K562 (cell line): ENCODE data around the gene TMEM19. TPM values are rescaled to one million over a fixed set of nuclear protein-coding genes. Genes with fewer than 3 reads are reported as not detected.

Experiments used
- ATAC-seq: fragments of 200-7000 bp; cut with Tn5 transposase; 3 replicates; pipeline ENCODE4 v1.9.1; 2020; ENCODE audit warnings: moderate library complexity
- BruUV-seq: library from RNA; stranded (reverse); fragments of 400-500 nt; replicated peaks from 2 replicates; lab custom pipeline; 2021; lab: Mats Ljungman, UMichigan
- CTCF ChIA-PET: fragments of 300-600 bp; formaldehyde crosslinking; extraction: SDS; loops from one replicate; lab custom pipeline; 2021; ENCODE audit warnings: low intra/inter-chr PET ratio; lab: Yijun Ruan, JAX
- POLR2A ChIA-PET: fragments of 300-600, 350-650 bp; sonication (Branson Sonifier 250); formaldehyde crosslinking; extraction: SDS; loops from one replicate; lab custom pipeline; 2021; ENCODE audit warnings: antibody characterized with exemption, inconsistent platforms; lab: Yijun Ruan, JAX
- DNase-seq, 4 experiments: peaks; one replicate each; pipeline versions ENCODE4 v3.0.0 to v3.0.0-alpha.2; 2011 to 2018; ENCODE audit warnings: low spot score in 3 of 4, mixed read lengths in 3 of 4; ENCODE audit errors: extremely low read depth in 1 of 4
- FAIRE-seq: peaks from 2 replicates; lab custom pipeline; 2011; peaks lifted over from hg19 to GRCh38; lab: Jason Lieb, UNC
- H2AFZ ChIP-seq: 2 replicates; pipeline ENCODE4 v1.6.0; 2011; ENCODE audit warnings: low read depth, low read length, control low read depth, inconsistent platforms
- H3K27ac ChIP-seq: fragments of 200-600 bp; 3 replicates; pipeline ENCODE4 v1.8.0; 2011; ENCODE audit warnings: low read depth, mild to moderate bottlenecking, control low read depth, inconsistent platforms, low read length, moderate library complexity, mixed read lengths; ENCODE audit errors: extremely low read depth
- H3K27me3 ChIP-seq, 2 experiments: fragments of 300-600 bp in 1 of 2; 2 replicates in 1 of 2; 3 replicates in 1 of 2; pipeline versions ENCODE4 v1.6.0 to v1.8.0; 2011; ENCODE audit warnings: inconsistent platforms in 2 of 2, low read length in 2 of 2, mild to moderate bottlenecking in 1 of 2, mixed read lengths in 1 of 2, moderate library complexity in 1 of 2; ENCODE audit not compliant: control insufficient read depth in 2 of 2, insufficient read depth in 2 of 2
- H3K36me3 ChIP-seq: fragments of 300-600 bp; 3 replicates; pipeline ENCODE4 v1.8.0; 2011; ENCODE audit warnings: mild to moderate bottlenecking, low read length, inconsistent platforms; ENCODE audit not compliant: control insufficient read depth, insufficient read depth
- H3K4me1 ChIP-seq, 2 experiments: fragments of 200-600 bp in 1 of 2; replicated peaks in 1 of 2; 2 replicates in 1 of 2; 3 replicates in 1 of 2; pipeline versions ENCODE4 v1.5.1 to v1.8.0; 2011; ENCODE audit warnings: inconsistent platforms in 2 of 2, low read length in 2 of 2, mild to moderate bottlenecking in 1 of 2, mixed read lengths in 1 of 2, moderate library complexity in 1 of 2; ENCODE audit not compliant: control insufficient read depth in 2 of 2, insufficient read depth in 2 of 2
- H3K4me2 ChIP-seq: 2 replicates; pipeline ENCODE4 v1.6.1; 2011; ENCODE audit warnings: low read length, control low read depth, inconsistent platforms, mixed read lengths; ENCODE audit not compliant: insufficient read depth
- H3K4me3 ChIP-seq: fragments of 200-600 bp; sonication (generic), shearing (Covaris generic); 2 replicates; pipeline ENCODE4 v1.5.1; 2016; ENCODE audit warnings: control low read depth, inconsistent platforms
- H3K79me2 ChIP-seq: fragments of 200-600 bp; 3 replicates; pipeline ENCODE4 v1.8.0; 2011; ENCODE audit warnings: low read length, inconsistent platforms; ENCODE audit not compliant: control insufficient read depth, insufficient read depth
- H3K9ac ChIP-seq, 2 experiments: 2 replicates each; pipeline versions ENCODE4 v1.6.0 to v1.6.1; 2011; ENCODE audit warnings: low read depth in 2 of 2, low read length in 2 of 2, control low read depth in 1 of 2, inconsistent platforms in 1 of 2, mild to moderate bottlenecking in 1 of 2, mixed read lengths in 1 of 2; ENCODE audit not compliant: insufficient read depth in 1 of 2
- H3K9me1 ChIP-seq: one replicate; pipeline ENCODE4 v1.6.0; 2011; ENCODE audit warnings: inconsistent platforms, mild to moderate bottlenecking, low read length, moderate library complexity; ENCODE audit not compliant: control insufficient read depth, insufficient read depth
- H3K9me3 ChIP-seq: replicated peaks from 2 replicates; pipeline ENCODE4 v1.5.1; 2011; ENCODE audit warnings: low read depth, low read length, inconsistent platforms; ENCODE audit not compliant: control insufficient read depth, insufficient read depth
- H4K20me1 ChIP-seq: replicated peaks from 2 replicates; pipeline ENCODE4 v1.6.1; 2011; ENCODE audit warnings: low read length, inconsistent platforms, mixed read lengths; ENCODE audit not compliant: control insufficient read depth, insufficient read depth
- DDX20 ChIP-seq: fragments of 450-650 bp; IDR thresholded peaks from 2 replicates; pipeline ENCODE4 v1.6.1; 2016; ENCODE audit warnings: missing genetic modification characterization, low read depth, mild to moderate bottlenecking, missing compliant biosample characterization, moderate library complexity
- POLR2A ChIP-seq: fragments of 450-650 bp; conservative IDR thresholded peaks from 2 replicates; pipeline ENCODE4 v1.6.1; 2016
- RBFOX2 ChIP-seq: fragments of 200-400 bp; formaldehyde crosslinking; IDR thresholded peaks from 2 replicates; pipeline ENCODE4 v1.6.1; 2017; ENCODE audit warnings: low read depth, mild to moderate bottlenecking, low read length, moderate library complexity
- TFAM ChIP-seq: fragments of 250-450 bp; sonication (Bioruptor Pico); conservative IDR thresholded peaks from 2 replicates; pipeline ENCODE4 v1.5.0; 2021; ENCODE audit warnings: mild to moderate bottlenecking, moderate library complexity
- ZC3H11A ChIP-seq: IDR thresholded peaks from 2 replicates; pipeline ENCODE4 v1.6.1; 2012; ENCODE audit warnings: low read depth, low read length, improper control_type of control experiment
- WGBS: fragments of 100-300 bp; shearing (Covaris generic); methylation state at CpG from one replicate; pipeline ENCODE4 v1.1.6; 2016; ENCODE audit warnings: low coverage, mixed read lengths; ENCODE audit not compliant: insufficient coverage; ENCODE audit errors: missing lambda C conversion rate; 5-methylcytosine and 5-hydroxymethylcytosine counted together
- in situ Hi-C: fragments of 300-500 bp; cut with MboI; formaldehyde crosslinking; loops from 4 replicates; pipeline ENCODE4 v1.15.0; 2018; ENCODE audit warnings: inconsistent platforms, mixed read lengths
- intact Hi-C: fragments of 100-400 bp; cut with micrococcal nuclease; formaldehyde crosslinking; loops from 2 replicates; pipeline ENCODE4 v1.14.2; 2022
- polyA plus RNA-seq, 8 experiments: library from polyadenylated mRNA; depleted of rRNA in 4 of 8; stranded (reverse) in 5 of 8; unstranded in 3 of 8; fragments of >200 nt; fragmentation: Nextera tagmentation in 2 of 8; fragmentation: Illumina TruSeq in 1 of 8; extraction: Ambion mirVana in 2 of 8; extraction: Trizol in 1 of 8; gene quantifications; 2 replicates each; pipeline versions ENCODE4 v1.2.1 to v1.2.3, GENCODE V29; 2011 to 2014; ENCODE audit warnings: inconsistent platforms in 1 of 8, missing spikeins in 1 of 8
- total RNA-seq, 7 experiments: library from RNA; depleted of rRNA in 6 of 7; stranded (reverse); fragments of >200 nt in 6 of 7; fragmentation: Illumina TruSeq in 2 of 7; extraction: Trizol in 2 of 7; gene quantifications; 2 replicates each; pipeline versions ENCODE4 v1.2.1 to v1.2.3, GENCODE V29; 2011 to 2021; ENCODE audit warnings: low replicate concordance in 1 of 7
- TF ChIP-seq, protein P1 (sequence below), 2 experiments: fragments of 450-650 bp in 1 of 2; sonication (generic) in 1 of 2; formaldehyde crosslinking in 1 of 2; IDR thresholded peaks; 2 replicates each; pipeline versions ENCODE4 v1.7.1 to v1.9.0; 2016 to 2022; ENCODE audit warnings: inconsistent platforms in 1 of 2, mild to moderate bottlenecking in 1 of 2, missing genetic modification reagents in 1 of 2
- TF ChIP-seq, protein P2 (sequence below): sonication (generic); formaldehyde crosslinking; IDR thresholded peaks from 2 replicates; pipeline ENCODE4 v1.8.0; 2023; ENCODE audit warnings: mild to moderate bottlenecking, missing genetic modification reagents

TMEM19 gene
- total and polyA plus RNA-seq, 9 of the 15 experiments (the other 6 are each of a cell fraction or from before 2014, with no cell fraction given): 8.2 to 24.2 (median 17.2) TPM

DNA sequence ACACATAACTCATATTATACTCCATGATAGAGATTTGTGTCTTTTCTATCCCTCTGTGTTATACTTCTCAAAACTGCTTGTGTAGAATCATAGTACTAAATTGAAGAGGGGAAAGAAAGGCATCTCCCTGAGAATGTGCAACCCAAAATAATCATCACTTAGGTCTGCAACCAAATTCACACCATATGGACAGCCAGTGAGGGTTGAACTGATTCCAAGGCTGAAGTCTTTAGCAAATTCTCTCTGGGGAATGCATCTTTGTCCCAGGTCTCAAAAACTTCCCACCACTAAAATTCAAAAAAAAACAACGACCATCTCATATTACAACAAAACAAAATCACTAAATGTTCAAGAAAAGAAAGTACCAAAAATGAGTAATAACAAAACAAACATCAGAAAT, 33.2 kb upstream of the TMEM19 start:
- in situ Hi-C loops: no loop called here
- no peaks in the 10 kb centered on the region for H3K9me1 ChIP-seq
- no peak for ATAC-seq
- peaks cover 0 to 9% of the 10 kb centered on the region in 2 experiments; a peak in 1 of 5 replicates for H3K4me1 ChIP-seq
- TF ChIP-seq, protein P1, sequence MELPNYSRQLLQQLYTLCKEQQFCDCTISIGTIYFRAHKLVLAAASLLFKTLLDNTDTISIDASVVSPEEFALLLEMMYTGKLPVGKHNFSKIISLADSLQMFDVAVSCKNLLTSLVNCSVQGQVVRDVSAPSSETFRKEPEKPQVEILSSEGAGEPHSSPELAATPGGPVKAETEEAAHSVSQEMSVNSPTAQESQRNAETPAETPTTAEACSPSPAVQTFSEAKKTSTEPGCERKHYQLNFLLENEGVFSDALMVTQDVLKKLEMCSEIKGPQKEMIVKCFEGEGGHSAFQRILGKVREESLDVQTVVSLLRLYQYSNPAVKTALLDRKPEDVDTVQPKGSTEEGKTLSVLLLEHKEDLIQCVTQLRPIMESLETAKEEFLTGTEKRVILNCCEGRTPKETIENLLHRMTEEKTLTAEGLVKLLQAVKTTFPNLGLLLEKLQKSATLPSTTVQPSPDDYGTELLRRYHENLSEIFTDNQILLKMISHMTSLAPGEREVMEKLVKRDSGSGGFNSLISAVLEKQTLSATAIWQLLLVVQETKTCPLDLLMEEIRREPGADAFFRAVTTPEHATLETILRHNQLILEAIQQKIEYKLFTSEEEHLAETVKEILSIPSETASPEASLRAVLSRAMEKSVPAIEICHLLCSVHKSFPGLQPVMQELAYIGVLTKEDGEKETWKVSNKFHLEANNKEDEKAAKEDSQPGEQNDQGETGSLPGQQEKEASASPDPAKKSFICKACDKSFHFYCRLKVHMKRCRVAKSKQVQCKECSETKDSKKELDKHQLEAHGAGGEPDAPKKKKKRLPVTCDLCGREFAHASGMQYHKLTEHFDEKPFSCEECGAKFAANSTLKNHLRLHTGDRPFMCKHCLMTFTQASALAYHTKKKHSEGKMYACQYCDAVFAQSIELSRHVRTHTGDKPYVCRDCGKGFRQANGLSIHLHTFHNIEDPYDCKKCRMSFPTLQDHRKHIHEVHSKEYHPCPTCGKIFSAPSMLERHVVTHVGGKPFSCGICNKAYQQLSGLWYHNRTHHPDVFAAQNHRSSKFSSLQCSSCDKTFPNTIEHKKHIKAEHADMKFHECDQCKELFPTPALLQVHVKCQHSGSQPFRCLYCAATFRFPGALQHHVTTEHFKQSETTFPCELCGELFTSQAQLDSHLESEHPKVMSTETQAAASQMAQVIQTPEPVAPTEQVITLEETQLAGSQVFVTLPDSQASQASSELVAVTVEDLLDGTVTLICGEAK (IDR thresholded peaks at IDR 0.05): no peak
- TF ChIP-seq, protein P1 (CRISPR knock-in tag; IDR thresholded peaks at IDR 0.05): no peak
- TF ChIP-seq RBFOX2 (no peak), POLR2A (no peak), ZC3H11A (no peak), DDX20 (tag) (no peak), TFAM (no peak)
- TF ChIP-seq, protein P2, sequence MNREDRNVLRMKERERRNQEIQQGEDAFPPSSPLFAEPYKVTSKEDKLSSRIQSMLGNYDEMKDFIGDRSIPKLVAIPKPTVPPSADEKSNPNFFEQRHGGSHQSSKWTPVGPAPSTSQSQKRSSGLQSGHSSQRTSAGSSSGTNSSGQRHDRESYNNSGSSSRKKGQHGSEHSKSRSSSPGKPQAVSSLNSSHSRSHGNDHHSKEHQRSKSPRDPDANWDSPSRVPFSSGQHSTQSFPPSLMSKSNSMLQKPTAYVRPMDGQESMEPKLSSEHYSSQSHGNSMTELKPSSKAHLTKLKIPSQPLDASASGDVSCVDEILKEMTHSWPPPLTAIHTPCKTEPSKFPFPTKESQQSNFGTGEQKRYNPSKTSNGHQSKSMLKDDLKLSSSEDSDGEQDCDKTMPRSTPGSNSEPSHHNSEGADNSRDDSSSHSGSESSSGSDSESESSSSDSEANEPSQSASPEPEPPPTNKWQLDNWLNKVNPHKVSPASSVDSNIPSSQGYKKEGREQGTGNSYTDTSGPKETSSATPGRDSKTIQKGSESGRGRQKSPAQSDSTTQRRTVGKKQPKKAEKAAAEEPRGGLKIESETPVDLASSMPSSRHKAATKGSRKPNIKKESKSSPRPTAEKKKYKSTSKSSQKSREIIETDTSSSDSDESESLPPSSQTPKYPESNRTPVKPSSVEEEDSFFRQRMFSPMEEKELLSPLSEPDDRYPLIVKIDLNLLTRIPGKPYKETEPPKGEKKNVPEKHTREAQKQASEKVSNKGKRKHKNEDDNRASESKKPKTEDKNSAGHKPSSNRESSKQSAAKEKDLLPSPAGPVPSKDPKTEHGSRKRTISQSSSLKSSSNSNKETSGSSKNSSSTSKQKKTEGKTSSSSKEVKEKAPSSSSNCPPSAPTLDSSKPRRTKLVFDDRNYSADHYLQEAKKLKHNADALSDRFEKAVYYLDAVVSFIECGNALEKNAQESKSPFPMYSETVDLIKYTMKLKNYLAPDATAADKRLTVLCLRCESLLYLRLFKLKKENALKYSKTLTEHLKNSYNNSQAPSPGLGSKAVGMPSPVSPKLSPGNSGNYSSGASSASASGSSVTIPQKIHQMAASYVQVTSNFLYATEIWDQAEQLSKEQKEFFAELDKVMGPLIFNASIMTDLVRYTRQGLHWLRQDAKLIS: no peak
- TF ChIP-seq, all 486 proteins: peak for 0
- no peak overlapping the region for H2AFZ ChIP-seq
- FAIRE-seq (no peak), DNase-seq (no peak)
- H3K4me2 ChIP-seq: no peak overlapping the region
- H3K79me2 ChIP-seq: peaks cover 92% of the 10 kb centered on the region
- WGBS: 79% methylated on average over 1 of the region's 1 CpG
- H3K36me3 ChIP-seq: peaks cover 88% of the 10 kb centered on the region
- H3K9ac ChIP-seq: no peak overlapping the region
- ChIA-PET CTCF (no interaction called here), POLR2A (no interaction called here)
- H3K4me3 ChIP-seq: no peak overlapping the region
- intact Hi-C loops: no loop called here
- no peaks in the 10 kb centered on the region for H3K27me3 ChIP-seq
- BruUV-seq: no TSS peak
- no peak overlapping the region for H3K27ac ChIP-seq
- peaks cover 11% of the 10 kb centered on the region for H3K9me3 ChIP-seq
- no peaks in the 10 kb centered on the region for H4K20me1 ChIP-seq
